Ecto neural progenitor cell (in vitro differentiated cells): ENCODE data around the gene HCN1.

Experiments
- DNase-seq: peaks from one replicate; pipeline ENCODE4 v3.0.0-alpha.2; 2018; ENCODE audit warnings: low spot score

Gene HCN1

DNA sequence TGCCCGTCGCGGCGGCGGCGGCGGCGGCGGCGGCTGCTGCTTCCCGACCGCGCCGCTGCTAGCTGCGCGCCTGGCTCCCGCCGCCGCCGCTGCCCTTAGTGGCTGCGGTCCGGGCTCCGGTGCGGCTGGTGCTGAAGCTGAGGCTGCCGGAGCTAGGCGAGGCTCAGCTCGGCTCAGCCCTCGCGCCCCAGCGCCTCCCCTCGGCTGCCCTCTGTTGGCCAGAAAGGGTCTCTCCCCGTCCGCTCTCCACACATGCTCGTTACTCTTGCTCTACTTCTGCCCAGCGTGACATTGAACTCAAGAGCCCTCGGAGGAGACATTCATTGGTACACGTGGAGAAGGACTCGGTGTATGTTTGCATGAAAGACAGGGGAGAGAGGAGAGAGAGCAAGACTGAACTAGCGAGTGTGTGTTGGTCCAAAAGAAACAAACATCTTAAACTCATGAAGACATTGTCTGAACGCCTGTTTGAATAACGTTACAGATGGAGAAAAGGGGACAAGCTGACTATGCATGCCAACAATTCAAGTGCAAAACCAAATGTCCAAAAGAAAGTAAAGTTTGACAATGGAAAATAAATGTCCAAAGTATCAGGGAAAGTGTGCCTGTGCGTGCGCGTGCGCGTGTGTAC is at the start of gene HCN1:
TSS of gene HCN1 (minus strand) at position 175 of the 631 bp plus-strand sequence.
- DNase-seq: peak; percentile 90

DNA sequence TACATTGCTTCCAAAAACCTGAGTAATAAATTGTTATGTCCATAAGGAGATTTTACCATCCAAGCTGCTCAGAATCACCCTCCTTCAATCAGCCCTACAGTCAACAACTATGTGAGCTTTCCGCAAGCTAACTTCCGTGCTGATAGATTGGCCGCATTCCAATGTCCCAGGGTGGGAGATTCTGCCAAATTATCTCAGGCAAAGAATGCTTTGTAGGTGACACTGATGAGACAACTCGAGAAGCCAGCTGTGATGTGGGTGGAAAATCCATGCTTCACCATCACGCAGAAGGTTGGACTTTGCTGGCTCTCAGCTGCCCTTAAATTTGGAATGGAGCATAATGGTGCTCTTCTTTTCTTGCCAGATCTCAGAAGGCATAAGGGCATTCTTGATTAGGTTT is 44.9 kb upstream of the HCN1 start:
- no peak for DNase-seq

DNA sequence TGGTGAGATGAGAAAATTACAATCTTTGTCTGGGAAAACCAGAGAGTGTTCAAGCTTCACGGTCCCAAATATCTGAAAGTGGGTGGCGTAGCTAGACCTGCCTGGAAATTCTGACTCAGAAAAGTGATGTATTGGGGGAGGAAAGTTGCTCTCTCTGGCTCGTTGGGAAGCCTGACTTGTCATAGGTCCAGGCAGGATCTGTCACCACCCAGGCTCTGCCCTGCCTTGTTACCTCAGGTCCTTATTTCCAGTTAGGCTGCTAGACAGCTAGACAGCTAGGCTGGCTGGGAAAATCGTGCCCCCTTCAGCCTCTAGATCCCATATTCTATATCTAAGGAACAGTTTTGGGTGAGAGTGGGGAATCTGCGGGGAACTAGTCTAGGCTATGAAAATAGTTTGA is 41.0 kb upstream of the HCN1 start:
- no peak for DNase-seq

DNA sequence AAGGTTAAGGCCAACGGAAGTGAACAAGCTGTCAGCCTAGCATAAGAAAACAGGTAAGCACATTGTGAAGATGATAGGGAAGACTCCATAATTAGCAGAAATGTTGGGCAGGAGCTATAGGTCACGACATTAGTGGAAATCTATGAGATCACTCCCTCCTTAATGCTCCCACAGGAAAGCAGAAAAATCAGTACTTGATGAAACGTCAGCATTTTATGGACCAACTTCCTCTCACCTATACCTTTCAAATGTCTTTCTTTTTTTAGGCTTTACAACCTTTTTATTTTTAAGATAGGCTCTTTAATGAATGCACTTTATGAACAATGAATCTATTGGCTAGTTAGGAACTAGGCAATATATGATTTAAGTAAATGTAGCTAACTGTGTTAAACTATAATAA is 29.4 kb upstream of the HCN1 start:
- no peak for DNase-seq

DNA sequence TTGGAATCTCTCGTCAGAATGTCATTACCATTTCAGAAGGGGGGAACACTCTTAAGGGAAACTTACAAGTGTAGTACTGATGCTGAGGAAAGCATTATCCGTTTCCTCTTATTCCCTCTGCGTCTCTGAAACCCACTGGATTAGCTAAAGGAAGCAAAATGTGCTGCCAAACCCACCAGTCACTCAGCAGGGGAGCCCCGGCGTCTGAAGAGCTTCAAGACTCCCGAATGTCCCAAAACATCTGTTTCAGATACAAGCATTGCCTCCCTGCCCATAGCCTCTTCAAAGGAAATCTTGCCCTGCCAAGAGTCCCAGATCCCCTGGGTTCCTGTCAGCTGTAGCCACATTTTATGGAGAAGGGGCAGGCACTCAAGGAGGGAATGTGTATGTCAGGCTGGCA is 1.0 kb upstream of the HCN1 start:
- no peak for DNase-seq

DNA sequence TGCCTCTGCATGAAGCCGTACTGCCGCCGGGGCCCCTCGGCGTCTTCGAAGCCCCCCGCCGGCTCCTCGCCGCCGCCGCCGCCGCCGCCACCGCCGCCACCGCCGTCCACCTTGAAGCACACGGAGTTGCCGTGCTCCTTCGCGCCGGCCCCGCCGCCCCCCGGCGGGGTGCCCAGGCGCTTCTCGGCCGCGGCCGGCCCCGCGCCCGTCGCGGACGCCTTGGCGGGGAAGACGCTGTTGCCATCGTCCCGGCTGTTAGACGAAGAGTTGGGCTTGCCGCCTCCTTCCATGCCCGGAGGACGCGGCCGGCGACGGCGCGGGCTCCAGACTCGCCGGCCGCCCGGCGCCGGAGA is 400 bp downstream of the HCN1 start:
- DNase-seq: no peak

DNA sequence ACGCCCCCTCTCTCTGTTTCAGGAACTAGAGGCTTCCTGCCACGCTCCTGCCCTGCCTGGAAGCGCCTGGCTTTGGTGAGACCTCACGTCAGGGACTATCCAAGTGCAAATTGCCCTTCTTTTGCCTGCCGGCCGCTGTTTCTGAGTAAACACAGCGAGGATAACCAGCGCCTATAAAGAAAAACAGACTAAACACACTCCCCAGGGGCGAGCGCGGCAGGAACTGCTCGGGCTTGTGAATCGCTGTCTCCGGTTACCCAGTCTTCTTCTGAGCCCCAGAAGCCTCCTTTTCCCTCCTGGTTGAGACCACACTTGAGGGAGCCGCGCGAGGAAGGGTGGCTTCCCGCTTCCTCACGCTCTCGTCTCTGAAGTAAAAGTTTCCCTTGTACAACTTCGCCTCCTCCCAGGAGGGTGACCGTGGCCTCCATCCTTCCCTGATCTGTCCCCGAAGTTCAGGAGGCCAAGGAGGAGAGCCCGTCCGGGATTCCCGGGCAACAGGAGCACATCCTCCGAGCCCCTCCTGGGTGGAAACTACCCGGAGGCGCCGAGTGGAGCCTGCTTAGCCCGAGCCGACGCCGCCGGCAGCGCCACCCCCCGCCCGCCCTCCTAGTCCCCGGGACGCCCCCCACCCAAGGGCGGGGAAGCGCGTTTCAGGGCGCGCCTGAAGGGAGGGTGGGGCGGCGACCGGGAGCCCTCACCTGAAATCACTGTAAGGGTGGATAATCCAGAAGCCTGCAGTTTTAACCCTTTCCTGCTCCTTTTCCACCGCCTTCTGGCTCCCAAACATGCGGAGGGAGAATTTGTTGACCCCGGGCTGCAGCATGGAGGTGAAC is 993 bp downstream of the HCN1 start:
- peak; percentile 51 for DNase-seq

DNA sequence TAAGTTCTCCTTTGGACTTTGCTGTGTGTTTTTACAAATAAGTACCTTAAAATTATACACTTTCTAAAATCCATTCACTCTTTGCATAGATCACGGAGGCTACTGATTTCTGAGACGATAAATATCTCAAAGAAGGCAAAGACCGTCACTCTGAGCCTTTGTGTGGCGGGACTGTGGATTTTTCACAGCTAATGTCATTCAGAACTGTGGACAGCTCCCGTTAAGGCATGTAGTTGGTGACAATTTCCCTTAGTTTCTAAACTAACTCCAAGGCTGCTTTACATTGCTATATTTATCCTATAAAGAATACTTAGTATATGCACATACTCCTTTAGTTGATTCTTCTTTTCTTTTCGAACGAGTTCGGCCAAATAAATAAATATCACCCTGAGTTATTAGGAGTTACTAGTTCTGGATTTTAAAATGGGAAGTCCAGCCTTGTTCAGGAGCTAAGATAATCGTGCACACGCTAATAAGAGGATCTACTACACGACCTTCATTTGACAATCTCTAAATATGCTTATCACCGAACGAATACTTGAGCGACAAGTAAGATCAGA is 1.8 kb downstream of the HCN1 start:
- no peak for DNase-seq

DNA sequence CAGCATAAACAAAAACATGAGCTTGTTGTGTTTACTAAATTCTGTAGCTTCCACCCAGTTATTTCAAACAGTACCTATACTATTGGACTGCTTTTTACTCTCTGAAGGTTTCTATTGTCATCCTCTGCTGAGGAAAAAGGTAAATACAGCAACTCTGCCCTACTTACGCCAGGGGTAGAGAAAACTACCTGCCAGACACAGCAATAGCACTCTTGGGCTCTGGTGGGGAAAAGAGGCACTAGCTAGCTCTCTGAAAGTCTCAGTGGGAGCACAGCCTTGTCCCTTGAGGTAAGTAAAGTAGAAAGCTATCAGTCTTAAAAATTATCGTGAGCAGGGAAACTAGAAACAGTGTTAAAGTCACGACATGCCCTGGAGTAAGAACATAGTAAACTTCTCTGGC is 3.7 kb downstream of the HCN1 start:
- DNase-seq: no peak

DNA sequence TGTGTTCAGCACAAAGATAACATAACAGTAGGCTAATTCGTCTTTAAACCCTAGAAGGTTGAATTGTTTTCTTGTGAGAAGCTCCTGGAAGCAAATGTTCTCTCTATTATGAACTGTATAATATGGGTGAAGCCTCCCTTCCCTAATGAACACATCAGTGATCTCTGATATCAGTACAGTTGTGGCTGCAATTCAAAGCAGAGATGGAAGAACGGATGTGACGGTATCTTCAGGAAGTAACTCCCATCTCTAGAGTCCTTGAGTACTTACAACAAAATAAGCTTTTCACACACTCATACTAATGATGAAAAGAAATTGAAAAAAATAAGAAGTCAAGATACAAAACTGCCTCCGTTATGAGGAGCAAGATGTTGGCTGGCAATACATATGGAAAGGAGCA is 4.5 kb downstream of the HCN1 start:
- no peak for DNase-seq

DNA sequence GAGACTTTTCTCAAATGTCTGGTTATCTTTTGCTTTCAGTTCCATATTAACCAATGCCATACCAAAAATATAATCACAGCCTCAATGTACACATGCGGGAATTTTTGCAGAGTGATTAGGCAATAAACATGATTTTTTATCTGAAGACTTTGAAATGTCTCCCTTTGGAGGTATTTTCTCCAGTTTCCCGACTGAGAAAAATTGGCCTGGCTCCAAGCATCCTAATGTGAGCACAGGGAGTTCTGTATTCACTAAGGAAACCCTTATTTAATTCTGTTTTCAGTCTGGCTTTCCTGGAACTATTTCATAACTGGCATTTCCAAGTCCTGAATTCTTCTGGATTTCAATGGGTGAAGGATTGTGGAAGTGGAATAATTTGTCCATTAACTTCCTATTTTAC is 8.5 kb downstream of the HCN1 start:
- no peak for DNase-seq

DNA sequence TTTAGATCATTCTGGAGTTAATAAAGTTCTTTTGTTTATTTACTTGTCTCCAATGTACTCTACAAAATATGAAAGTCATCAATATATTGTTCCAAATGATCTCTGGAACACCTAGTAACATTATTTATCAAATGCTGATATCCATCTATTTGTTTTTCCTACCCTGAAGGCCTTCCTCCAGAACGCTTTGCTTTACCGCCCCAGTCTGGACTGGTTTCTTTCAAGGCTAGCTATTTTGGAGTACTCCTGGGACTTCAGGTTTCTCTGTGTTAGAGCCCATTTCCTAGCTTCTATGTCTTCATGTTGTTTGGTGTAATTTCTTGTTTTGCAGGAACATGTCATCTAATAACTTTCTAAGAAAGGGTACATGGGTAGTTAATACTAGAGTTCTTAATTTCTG is 9.6 kb downstream of the HCN1 start:
- DNase-seq: no peak

DNA sequence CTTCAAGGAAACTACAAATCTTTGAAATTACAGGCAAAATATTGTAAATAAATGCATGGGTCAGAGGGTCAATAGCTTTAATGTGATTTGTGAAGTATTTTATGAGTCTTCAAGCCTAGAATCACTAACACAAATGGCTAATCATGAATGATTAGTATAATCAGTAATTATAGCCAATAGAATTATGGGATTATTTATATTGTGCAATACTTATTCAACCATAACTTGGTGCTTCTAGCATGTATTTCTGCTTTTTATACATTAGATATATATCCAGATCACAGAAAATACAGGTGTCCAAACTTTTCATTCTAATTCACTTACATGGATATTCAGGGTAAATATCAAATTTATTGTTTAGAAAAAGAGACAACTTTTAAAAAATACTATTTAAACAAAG is 12.1 kb downstream of the HCN1 start:
- no peak for DNase-seq

DNA sequence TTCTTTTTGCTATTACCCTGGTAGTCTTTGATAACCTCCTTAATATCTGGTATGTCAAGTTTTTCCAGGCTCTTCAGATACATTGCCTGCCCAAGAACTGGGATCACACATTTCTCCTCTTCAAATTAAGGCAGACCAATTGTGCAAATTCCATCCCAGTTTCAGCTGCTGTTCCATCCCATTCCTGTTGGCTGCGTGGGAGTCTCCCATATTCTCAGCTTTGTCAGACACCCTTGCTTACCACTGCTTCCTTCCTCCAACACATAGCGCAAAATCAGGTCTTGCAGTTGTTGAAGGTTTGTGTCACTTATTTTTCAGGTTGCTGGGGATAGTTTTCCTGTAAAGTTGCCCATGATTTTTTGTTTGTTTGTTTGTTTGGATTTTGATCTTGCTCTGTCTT is 15.2 kb downstream of the HCN1 start:
- no peak for DNase-seq

DNA sequence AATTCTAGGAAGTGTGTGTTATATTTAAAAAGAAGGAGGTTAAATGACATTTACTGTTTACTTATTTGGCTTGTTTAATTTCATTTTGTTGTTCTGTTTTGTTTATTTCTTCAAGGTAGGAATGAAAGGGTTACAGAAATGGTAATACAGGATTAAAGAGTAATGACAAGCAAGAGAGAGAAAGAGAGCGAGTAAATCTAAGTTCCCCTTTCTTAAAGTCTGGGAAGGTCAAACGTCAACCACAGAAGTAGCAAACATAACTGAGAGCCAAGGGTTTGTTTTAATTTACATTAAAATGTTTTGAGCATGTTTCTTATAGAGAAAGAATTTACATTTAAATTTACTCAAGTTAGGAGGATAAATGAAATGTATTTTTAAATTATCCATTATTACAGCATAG is 18.7 kb downstream of the HCN1 start:
- DNase-seq: no peak

DNA sequence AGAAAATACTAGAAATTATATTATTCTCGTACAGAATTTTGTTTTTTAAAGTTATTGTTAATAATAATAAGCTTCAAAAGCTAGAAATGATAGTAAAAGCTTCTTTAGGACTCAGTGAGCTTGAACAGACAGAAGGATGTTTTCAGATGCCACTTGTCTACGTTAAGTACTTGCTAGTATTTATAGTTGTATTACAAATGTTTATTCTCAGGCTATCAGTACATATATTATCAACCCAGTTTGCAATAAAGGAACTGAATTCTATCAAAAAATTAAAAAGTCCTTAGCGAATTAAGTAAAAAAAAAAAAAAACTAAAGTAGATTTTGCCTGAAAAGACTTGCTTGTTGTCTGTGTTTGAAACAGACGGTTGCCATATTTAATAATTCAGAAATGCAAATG is 23.9 kb downstream of the HCN1 start:
- DNase-seq: no peak

DNA sequence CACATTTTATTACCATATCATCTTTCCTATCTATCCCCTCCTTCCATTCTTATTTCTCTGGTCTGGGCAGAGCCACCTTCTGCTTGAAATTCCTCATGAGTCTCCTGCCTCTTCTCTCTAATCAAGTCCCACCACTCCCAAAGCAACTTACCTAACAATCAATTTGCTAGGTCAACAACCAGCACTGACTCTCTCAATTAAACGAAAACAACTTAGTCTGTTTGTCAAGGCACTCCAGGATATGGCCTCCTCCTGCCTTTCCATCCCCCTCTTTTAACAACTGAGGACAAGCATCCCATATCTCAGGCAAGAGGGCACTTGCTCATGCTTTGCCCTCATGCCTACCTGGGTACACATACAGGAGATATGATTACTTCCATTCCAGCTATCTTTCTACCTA is 47.4 kb downstream of the HCN1 start:
- no peak for DNase-seq

DNA sequence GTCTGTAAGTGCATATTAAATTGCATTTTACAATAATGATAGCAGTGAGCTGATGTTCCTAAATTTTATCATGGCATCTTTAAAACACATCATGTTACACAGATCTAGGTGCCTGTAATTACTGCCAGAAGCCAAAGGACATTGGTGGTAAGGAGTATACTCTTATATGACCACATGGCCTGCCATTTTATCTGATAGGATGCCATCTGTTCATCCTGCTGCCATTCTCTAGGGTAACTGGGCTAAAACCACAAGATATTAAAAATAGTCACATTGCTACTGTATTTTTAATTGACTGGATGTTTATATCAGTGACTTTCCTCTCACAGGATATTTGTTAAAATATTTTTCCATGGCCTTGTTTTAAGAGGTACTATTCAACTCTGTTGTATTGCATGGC is 53.1 kb downstream of the HCN1 start:
- DNase-seq: no peak

DNA sequence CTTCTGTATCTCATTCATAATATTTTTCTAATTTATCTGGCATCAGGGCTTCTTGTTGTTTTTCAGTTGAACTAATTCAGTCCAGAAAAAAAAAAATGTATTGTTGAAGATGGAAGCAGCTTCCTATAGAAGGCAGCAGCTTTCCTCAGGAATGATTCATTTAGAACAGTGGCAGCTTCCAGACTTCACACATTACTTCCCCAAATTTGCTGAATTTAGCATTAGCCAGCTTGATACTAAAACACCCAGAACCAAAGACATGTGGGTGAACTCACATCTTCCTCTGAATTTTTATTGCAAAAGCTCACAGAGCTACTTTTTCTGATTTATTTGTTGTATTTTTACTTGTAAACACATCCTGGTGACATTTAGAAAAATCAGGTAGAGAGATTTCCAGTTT is 53.8 kb downstream of the HCN1 start:
- no peak for DNase-seq

DNA sequence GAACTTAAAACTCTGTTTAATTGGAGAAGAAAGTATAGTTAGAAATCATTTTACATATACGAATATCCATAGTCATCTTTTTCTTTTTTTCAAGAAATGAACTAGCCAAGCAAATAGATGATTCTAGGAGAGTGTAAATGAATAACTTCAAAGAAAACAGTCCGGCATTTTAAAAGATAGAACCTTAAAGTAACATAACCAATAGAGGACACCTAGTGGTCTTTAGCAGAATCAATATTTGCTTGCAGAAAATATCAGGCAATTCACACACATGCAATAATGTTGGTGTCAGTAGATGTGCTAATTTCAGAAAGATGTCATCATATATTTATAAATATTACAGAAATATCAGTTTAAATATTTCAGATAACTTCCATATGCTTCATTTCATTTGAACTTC is 57.1 kb downstream of the HCN1 start:
- DNase-seq: no peak

DNA sequence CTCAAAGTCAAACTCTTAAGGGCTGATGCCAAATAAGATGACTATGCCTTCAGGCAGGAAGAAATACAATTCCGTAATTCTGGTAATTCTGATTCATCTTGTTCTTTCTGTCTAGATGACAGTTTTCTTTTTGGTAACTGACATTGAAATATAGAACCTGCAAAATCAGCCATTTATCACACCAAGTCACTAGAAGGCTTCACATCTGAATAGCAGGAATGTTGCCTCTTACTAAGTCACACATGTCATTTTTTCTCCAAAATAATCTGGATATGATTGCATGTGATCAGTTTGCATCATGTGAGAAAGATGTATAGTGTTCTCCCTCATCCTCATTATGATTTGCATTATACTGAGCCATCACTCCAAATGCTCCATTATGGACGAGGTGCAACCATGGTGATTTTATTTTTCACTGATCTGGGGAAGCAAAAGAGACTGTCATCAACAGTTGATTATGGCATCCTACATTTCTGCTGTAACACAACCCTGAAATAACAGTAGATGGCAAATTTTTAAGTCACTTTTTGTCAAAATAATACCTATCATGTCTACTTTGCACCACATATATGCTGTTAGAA is 69.0 kb downstream of the HCN1 start:
- no peak for DNase-seq

DNA sequence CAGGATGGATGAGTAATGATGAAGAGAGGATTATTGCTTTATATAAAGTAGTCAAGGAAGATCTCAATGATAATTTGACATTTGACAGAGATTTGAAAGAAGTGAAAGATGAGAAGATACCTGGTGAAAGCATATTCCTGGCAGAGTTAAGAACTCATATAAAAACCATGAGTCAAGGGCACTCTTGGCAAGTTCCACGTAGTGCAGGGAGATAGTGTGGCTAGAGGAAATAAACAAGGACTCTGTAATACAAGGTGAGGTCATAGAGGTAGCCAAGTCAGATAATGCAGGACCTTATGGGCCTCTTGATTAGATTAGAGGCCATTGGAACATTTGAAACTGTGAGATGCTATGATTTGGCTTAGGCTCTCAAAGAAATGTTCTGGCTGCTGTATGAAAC is 72.3 kb downstream of the HCN1 start:
- no peak for DNase-seq

DNA sequence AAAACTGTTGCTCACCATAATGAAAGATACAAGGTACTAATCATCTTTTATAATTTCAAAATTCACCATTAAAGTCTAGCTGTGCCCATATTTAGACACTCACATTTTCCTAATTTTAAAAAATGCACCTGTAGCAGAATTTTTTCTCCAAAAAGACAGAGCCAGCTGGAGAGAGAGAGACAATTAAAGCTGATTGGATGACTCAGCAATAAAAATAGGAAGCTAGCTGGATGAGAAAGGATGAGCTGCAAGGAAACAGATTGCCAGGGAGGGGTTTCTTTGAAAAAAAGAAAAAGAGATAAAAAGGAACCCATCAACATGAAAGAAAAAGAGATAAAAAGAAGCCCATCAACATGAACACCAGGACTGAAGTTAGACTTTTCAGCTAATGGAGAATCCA is 73.8 kb downstream of the HCN1 start:
- no peak for DNase-seq
